Measurements from ENCODE around the gene FPR3. TPM values are rescaled to one million over a fixed set of nuclear protein-coding genes. Genes with fewer than 3 reads are reported as not detected.

Gene FPR3
- total and polyA plus RNA-seq, 9 of the 15 experiments (the other 6 are each of a cell fraction or from before 2014, with no cell fraction given): 0.08 to 0.51 (median 0.22) TPM; not detected in 1

DNA sequence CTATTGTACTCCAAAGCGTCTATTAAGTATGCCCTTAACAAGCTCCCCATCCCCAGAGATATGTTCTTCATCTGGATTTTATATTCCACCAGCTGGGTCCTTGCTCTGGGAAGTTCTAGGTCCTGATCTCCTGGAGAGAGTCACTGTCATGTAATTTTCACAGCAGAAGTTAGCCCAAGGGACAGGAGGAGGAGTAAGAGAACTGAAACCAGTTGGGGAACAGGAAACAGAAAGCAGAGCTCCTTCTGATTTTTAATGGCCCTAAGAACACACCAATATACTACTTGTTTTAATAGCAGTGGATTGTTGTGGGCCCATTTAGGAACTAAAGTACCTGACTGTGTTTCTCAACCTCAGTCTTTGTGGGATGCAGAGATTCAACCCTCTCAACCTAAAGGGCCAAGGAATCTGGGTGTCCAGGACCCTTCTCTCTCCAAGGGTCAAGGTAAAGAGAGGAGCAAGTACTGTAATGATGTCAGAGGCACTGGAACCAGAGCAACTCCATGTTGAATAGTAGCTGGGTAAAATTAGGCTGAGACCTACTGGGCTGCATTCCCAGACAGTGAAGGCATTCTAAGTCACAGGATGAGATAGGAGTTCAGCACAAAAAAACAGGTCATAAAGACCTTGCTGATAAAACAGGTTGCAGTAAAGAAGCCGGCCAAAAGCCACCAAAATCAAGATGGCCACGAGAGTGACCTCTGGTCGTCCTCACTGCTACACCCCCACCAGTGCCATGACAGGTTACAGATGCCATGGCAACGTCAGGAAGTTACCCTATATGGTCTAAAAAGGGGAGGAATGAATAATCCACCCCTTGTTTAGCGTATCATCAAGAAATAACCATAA lies 8.1 kb upstream of the FPR3 start (continued):
- TF ChIP-seq, protein P1, sequence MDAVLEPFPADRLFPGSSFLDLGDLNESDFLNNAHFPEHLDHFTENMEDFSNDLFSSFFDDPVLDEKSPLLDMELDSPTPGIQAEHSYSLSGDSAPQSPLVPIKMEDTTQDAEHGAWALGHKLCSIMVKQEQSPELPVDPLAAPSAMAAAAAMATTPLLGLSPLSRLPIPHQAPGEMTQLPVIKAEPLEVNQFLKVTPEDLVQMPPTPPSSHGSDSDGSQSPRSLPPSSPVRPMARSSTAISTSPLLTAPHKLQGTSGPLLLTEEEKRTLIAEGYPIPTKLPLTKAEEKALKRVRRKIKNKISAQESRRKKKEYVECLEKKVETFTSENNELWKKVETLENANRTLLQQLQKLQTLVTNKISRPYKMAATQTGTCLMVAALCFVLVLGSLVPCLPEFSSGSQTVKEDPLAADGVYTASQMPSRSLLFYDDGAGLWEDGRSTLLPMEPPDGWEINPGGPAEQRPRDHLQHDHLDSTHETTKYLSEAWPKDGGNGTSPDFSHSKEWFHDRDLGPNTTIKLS (IDR thresholded peaks at IDR 0.05; ENCODE audit: borderline replicate concordance, low read depth): no peak
- TF ChIP-seq SMARCB1 (IDR thresholded peaks at IDR 0.05; ENCODE audit: insufficient read length, low read depth) (no peak), KLF6 (CRISPR knock-in tag; IDR thresholded peaks at IDR 0.05; ENCODE audit: borderline replicate concordance) (peak; percentile 99), ZNF41 (CRISPR knock-in tag; conservative IDR thresholded peaks at IDR 0.05) (peak; percentile 97), ZBTB34 (CRISPR knock-in tag; IDR thresholded peaks at IDR 0.05) (peak; percentile 78; the same call in 1 of the 2 replicates), RBM25 (IDR thresholded peaks at IDR 0.05; ENCODE audit: low read depth, low read length, severe bottlenecking) (no peak), BRD4 (IDR thresholded peaks at IDR 0.05) (no peak), SREBF1 (IDR thresholded peaks at IDR 0.05; ENCODE audit: borderline replicate concordance, low read depth, low read length) (no peak), ZFX (CRISPR knock-in tag; IDR thresholded peaks at IDR 0.05) (no peak), GABPB2 (CRISPR knock-in tag; conservative IDR thresholded peaks at IDR 0.05) (no peak), BCLAF1 (IDR thresholded peaks at IDR 0.05; ENCODE audit: borderline replicate concordance in 1 of 2, control insufficient read depth in 1 of 2, low read depth in 2 of 2, low read length in 1 of 2) (no peak), ZNF551 (CRISPR knock-in tag; IDR thresholded peaks at IDR 0.05) (no peak), NONO (IDR thresholded peaks at IDR 0.05; ENCODE audit: low read depth in 2 of 2, low read length in 1 of 2) (no peak), GTF2B (IDR thresholded peaks at IDR 0.05; ENCODE audit: extremely low read depth, insufficient read length) (no peak), FUS (optimal IDR thresholded peaks at IDR 0.05; ENCODE audit: low read depth, low read length) (no peak), ZFP1 (CRISPR knock-in tag; IDR thresholded peaks at IDR 0.05) (peak; percentile 84), CTBP1 (IDR thresholded peaks at IDR 0.05; ENCODE audit: borderline replicate concordance) (0 out of 2 replicates have a peak, but pooled peaks have one; percentile 14), DNMT1 (IDR thresholded peaks at IDR 0.05) (no peak), THRAP3 (IDR thresholded peaks at IDR 0.05; ENCODE audit: borderline replicate concordance) (no peak), RFX7 (CRISPR knock-in tag; IDR thresholded peaks at IDR 0.05) (0 out of 2 replicates have a peak, but pooled peaks have one; percentile 78), POU5F1 (IDR thresholded peaks at IDR 0.05; ENCODE audit: borderline replicate concordance, low read depth, low read length, partially characterized antibody) (no peak)
